HCT116 (cell line): ENCODE measurements around the gene SPATA6. TPM values are rescaled to one million over a fixed set of nuclear protein-coding genes. Genes with fewer than 3 reads are reported as not detected.

ENCODE experiments used
- ATAC-seq: fragments of 200-7000 bp; cut with Tn5 transposase; 2 replicates; pipeline ENCODE4 v1.9.1; 2020; ENCODE audit warnings: mild to moderate bottlenecking, moderate library complexity
- BruUV-seq: library from RNA; stranded (reverse); fragments of 400-500 nt; replicated peaks from 2 replicates; lab custom pipeline; 2021; lab: Mats Ljungman, UMichigan
- CTCF ChIA-PET: fragments of 300-600 bp; sonication (Branson Sonifier 250); formaldehyde crosslinking; loops from one replicate; lab custom pipeline; 2021; ENCODE audit warnings: antibody characterized with exemption; lab: Charles Lee
- POLR2A ChIA-PET: fragments of 300-600, 350-600 bp; sonication (Branson Sonifier 250); formaldehyde crosslinking; loops from one replicate; lab custom pipeline; 2021; ENCODE audit warnings: antibody characterized with exemption; lab: Charles Lee
- RAD21 ChIA-PET, 2 experiments: fragments of 300-600 bp; sonication (Branson Sonifier 250); formaldehyde crosslinking; loops; one replicate each; lab custom pipeline; 2023; ENCODE audit warnings: low total read pairs in 2 of 2; ENCODE audit not compliant: uncharacterized antibody in 2 of 2, unreplicated experiment in 2 of 2, low non-redundant PET in 1 of 2; lab: Charles Lee
- DNase-seq: peaks from one replicate; pipeline ENCODE4 v3.0.0-alpha.2; 2010; ENCODE audit warnings: low read depth, low spot score
- H2AFZ ChIP-seq: fragments of 200-600 bp; shearing (Covaris generic), sonication (generic); 2 replicates; pipeline ENCODE4 v1.6.1; 2017; ENCODE audit warnings: low read depth, mixed run types, mixed read lengths, antibody characterized with exemption, low read length; ENCODE audit not compliant: poor library complexity, severe bottlenecking
- H3K27ac ChIP-seq: 2 replicates; pipeline ENCODE4 v1.5.1; 2012; ENCODE audit warnings: low read depth, low read length
- H3K27me3 ChIP-seq: fragments of 200-600 bp; sonication (generic); 2 replicates; pipeline ENCODE4 v1.6.1; 2016; ENCODE audit warnings: mixed run types, low read length, mixed read lengths; ENCODE audit not compliant: insufficient read depth
- H3K36me3 ChIP-seq, 2 experiments: fragments of 200-500 bp in 1 of 2; fragments of 200-600 bp in 1 of 2; sonication (Bioruptor generic) in 1 of 2; sonication (generic) in 1 of 2; 2 replicates each; pipeline versions ENCODE4 v1.5.1 to v1.6.1; 2014 to 2016; ENCODE audit warnings: low read length in 2 of 2, inconsistent platforms in 1 of 2, mixed read lengths in 1 of 2, mixed run types in 1 of 2; ENCODE audit not compliant: insufficient read depth in 2 of 2, control insufficient read depth in 1 of 2
- H3K4me1 ChIP-seq, 2 experiments: fragments of 200-600 bp in 1 of 2; sonication (generic) in 1 of 2; 2 replicates each; pipeline versions ENCODE4 v1.5.1 to v1.6.1; 2012 to 2017; ENCODE audit warnings: low read length in 2 of 2, inconsistent platforms in 1 of 2, mild to moderate bottlenecking in 1 of 2, mixed read lengths in 1 of 2, mixed run types in 1 of 2, moderate library complexity in 1 of 2; ENCODE audit not compliant: insufficient read depth in 2 of 2, control insufficient read depth in 1 of 2
- H3K4me2 ChIP-seq: fragments of 200-600 bp; sonication (generic); 2 replicates; pipeline ENCODE4 v1.6.1; 2017; ENCODE audit warnings: mixed run types, low read length, mixed read lengths
- H3K4me3 ChIP-seq, 2 experiments: fragments of 200-600 bp in 1 of 2; sonication (generic) in 1 of 2; replicated peaks in 1 of 2; 2 replicates each; pipeline ENCODE4 v1.5.1; 2011 to 2016; ENCODE audit warnings: low read length in 2 of 2, control low read depth in 1 of 2, low read depth in 1 of 2, mild to moderate bottlenecking in 1 of 2, mixed read lengths in 1 of 2, mixed run types in 1 of 2
- H3K79me2 ChIP-seq: fragments of 200-600 bp; sonication (generic); 2 replicates; pipeline ENCODE4 v1.6.1; 2017; ENCODE audit warnings: mild to moderate bottlenecking, mixed run types, low read length, moderate library complexity, mixed read lengths; ENCODE audit not compliant: insufficient read depth
- H3K9ac ChIP-seq: fragments of 200-600 bp; sonication (generic); 2 replicates; pipeline ENCODE4 v1.6.1; 2016; ENCODE audit warnings: low read length, mixed read lengths
- H3K9me2 ChIP-seq: fragments of 200-600 bp; sonication (generic), shearing (Covaris generic); 2 replicates; pipeline ENCODE4 v1.6.1; 2017; ENCODE audit warnings: mixed run types, mild to moderate bottlenecking, moderate library complexity; ENCODE audit not compliant: insufficient read depth
- H3K9me3 ChIP-seq, 2 experiments: fragments of 200-500 bp in 1 of 2; fragments of 200-600 bp in 1 of 2; sonication (Bioruptor generic) in 1 of 2; sonication (generic) in 1 of 2; 2 replicates each; pipeline ENCODE4 v1.6.1; 2014 to 2017; ENCODE audit warnings: low read length in 2 of 2, mixed read lengths in 2 of 2, inconsistent platforms in 1 of 2, low read depth in 1 of 2, mild to moderate bottlenecking in 1 of 2, mixed run types in 1 of 2, moderate library complexity in 1 of 2; ENCODE audit not compliant: control insufficient read depth in 1 of 2, insufficient read depth in 1 of 2
- H4K20me1 ChIP-seq: fragments of 200-600 bp; sonication (generic), shearing (Covaris generic); 2 replicates; pipeline ENCODE4 v1.6.1; 2017; ENCODE audit warnings: mixed run types, mild to moderate bottlenecking, moderate library complexity; ENCODE audit not compliant: insufficient read depth
- CBX3 ChIP-seq: IDR thresholded peaks from 2 replicates; pipeline ENCODE4 v1.6.1; 2012; ENCODE audit warnings: low read depth
- CEBPB ChIP-seq: IDR thresholded peaks from 2 replicates; pipeline ENCODE4 v1.6.1; 2012; ENCODE audit warnings: low read depth
- EGR1 ChIP-seq: IDR thresholded peaks from 2 replicates; pipeline ENCODE4 v1.6.1; 2012; ENCODE audit warnings: low read depth
- ELF1 ChIP-seq: IDR thresholded peaks from 2 replicates; pipeline ENCODE4 v1.6.1; 2012; ENCODE audit warnings: low read depth, borderline replicate concordance
- EZH2 ChIP-seq: fragments of 200-600 bp; sonication (generic); IDR thresholded peaks from 2 replicates; pipeline ENCODE4 v1.6.1; 2017; ENCODE audit warnings: antibody characterized with exemption, mixed run types
- POLR2A ChIP-seq: IDR thresholded peaks from 2 replicates; pipeline ENCODE4 v1.7.0; 2011; ENCODE audit warnings: borderline replicate concordance; ENCODE audit not compliant: insufficient read depth, insufficient read length; ENCODE audit errors: extremely low read depth
- POLR2AphosphoS5 ChIP-seq: IDR thresholded peaks from 2 replicates; pipeline ENCODE4 v1.6.1; 2011; ENCODE audit warnings: mild to moderate bottlenecking, low read depth, low read length, moderate library complexity
- RAD21 ChIP-seq: IDR thresholded peaks from 2 replicates; pipeline ENCODE4 v1.6.1; 2012; ENCODE audit warnings: low read depth, mild to moderate bottlenecking
- SIN3A ChIP-seq: IDR thresholded peaks from 2 replicates; pipeline ENCODE4 v1.6.1; 2012; ENCODE audit warnings: low read depth
- SP1 ChIP-seq: IDR thresholded peaks from 2 replicates; pipeline ENCODE4 v1.6.1; 2012; ENCODE audit warnings: low read depth
- YY1 ChIP-seq: IDR thresholded peaks from 2 replicates; pipeline ENCODE4 v1.6.1; 2011; ENCODE audit warnings: low read length, low read depth, moderate library complexity, mild to moderate bottlenecking; ENCODE audit not compliant: insufficient replicate concordance; ENCODE audit errors: extremely low read depth
- ZFX ChIP-seq: fragments of 450-650 bp; IDR thresholded peaks from 2 replicates; pipeline ENCODE4 v1.6.1; 2017
- intact Hi-C: fragments of 100-400 bp; cut with micrococcal nuclease; formaldehyde crosslinking; loops from 2 replicates; pipeline ENCODE4 v1.10.0; 2022
- total RNA-seq: library from RNA; stranded (reverse); gene quantifications from one replicate; pipeline ENCODE4 v1.2.1, GENCODE V29; 2021; ENCODE audit not compliant: unreplicated experiment
- TF ChIP-seq, protein P1 (sequence below): IDR thresholded peaks from 2 replicates; pipeline ENCODE4 v1.6.1; 2012
- TF ChIP-seq, protein P2 (sequence below): IDR thresholded peaks from 2 replicates; pipeline ENCODE4 v1.6.1; 2011; ENCODE audit warnings: mild to moderate bottlenecking, low read length, moderate library complexity; ENCODE audit not compliant: insufficient replicate concordance; ENCODE audit errors: extremely low read depth
- TF ChIP-seq, protein P3 (sequence below): IDR thresholded peaks from 2 replicates; pipeline ENCODE4 v1.6.1; 2012
- TF ChIP-seq, protein P4 (sequence below), 3 experiments: fragments of 200-600 bp in 1 of 3; sonication (generic) in 1 of 3; IDR thresholded peaks in 2 of 3; conservative IDR thresholded peaks in 1 of 3; 2 replicates each; pipeline ENCODE4 v1.5.1; 2012 to 2017; ENCODE audit warnings: low read depth in 2 of 3, low read length in 2 of 3, antibody characterized with exemption in 1 of 3, borderline replicate concordance in 1 of 3, control low read depth in 1 of 3, mild to moderate bottlenecking in 1 of 3, mixed read lengths in 1 of 3, mixed run types in 1 of 3, moderate library complexity in 1 of 3; ENCODE audit not compliant: insufficient read depth in 1 of 3

Gene SPATA6
- total RNA-seq, 1 experiment from 2014 or later: 8.6 TPM

DNA sequence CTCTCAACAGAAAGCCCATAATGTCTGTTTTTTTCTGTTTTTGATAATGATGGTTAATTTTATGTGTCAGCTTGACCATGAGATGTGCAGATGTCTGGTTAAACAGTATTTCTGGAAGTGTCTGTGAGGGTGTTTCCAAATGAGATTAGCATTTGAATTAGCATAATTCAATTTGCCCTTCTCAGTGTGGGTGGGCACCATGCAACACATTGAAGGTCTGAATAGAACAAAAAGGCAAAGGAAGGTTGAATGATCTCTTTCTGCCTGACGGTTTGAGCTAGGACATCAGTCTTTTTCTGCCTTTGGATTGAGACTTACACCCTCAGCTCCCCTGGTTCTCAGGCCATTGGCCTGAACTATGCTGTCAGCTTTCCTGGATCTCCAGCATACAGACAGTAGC, 34.9 kb upstream of the SPATA6 start:
- H4K20me1 ChIP-seq: no peaks in the 10 kb centered on the region
- intact Hi-C loops: no loop called here
- H3K27me3 ChIP-seq: peaks cover 23% of the 10 kb centered on the region; the same call in 1 of the 2 replicates
- RAD21 ChIA-PET: no interaction called here
- no peak overlapping the region for H3K9ac ChIP-seq
- no peak overlapping the region for H2AFZ ChIP-seq
- CTCF ChIA-PET: interaction anchor here (0.8 kb wide), 1 partner anchor 24 kb away, joined by 3 read pairs; no protein-coding TSS in a partner anchor
- no TSS peak for BruUV-seq
- no peaks in the 10 kb centered on the region for H3K4me1 ChIP-seq
- no peaks in the 10 kb centered on the region for H3K9me3 ChIP-seq
- DNase-seq (no peak), ATAC-seq (no peak)
- no peak overlapping the region for H3K4me3 ChIP-seq
- POLR2A ChIA-PET: no interaction called here
- TF ChIP-seq YY1: no peak
- TF ChIP-seq ZFX: no peak
- TF ChIP-seq, protein P1, sequence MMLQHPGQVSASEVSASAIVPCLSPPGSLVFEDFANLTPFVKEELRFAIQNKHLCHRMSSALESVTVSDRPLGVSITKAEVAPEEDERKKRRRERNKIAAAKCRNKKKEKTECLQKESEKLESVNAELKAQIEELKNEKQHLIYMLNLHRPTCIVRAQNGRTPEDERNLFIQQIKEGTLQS: no peak
- no peak for TF ChIP-seq RAD21
- no peak for TF ChIP-seq SIN3A
- TF ChIP-seq ELF1: no peak
- no peak for TF ChIP-seq CEBPB
- no peak for TF ChIP-seq POLR2A
- TF ChIP-seq SP1: no peak
- TF ChIP-seq CBX3: no peak
- TF ChIP-seq, protein P2, sequence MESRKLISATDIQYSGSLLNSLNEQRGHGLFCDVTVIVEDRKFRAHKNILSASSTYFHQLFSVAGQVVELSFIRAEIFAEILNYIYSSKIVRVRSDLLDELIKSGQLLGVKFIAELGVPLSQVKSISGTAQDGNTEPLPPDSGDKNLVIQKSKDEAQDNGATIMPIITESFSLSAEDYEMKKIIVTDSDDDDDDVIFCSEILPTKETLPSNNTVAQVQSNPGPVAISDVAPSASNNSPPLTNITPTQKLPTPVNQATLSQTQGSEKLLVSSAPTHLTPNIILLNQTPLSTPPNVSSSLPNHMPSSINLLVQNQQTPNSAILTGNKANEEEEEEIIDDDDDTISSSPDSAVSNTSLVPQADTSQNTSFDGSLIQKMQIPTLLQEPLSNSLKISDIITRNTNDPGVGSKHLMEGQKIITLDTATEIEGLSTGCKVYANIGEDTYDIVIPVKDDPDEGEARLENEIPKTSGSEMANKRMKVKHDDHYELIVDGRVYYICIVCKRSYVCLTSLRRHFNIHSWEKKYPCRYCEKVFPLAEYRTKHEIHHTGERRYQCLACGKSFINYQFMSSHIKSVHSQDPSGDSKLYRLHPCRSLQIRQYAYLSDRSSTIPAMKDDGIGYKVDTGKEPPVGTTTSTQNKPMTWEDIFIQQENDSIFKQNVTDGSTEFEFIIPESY: no peak
- TF ChIP-seq EZH2: no peak
- no peak for TF ChIP-seq EGR1
- TF ChIP-seq, protein P3, sequence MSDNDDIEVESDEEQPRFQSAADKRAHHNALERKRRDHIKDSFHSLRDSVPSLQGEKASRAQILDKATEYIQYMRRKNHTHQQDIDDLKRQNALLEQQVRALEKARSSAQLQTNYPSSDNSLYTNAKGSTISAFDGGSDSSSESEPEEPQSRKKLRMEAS: no peak
- TF ChIP-seq, protein P4, sequence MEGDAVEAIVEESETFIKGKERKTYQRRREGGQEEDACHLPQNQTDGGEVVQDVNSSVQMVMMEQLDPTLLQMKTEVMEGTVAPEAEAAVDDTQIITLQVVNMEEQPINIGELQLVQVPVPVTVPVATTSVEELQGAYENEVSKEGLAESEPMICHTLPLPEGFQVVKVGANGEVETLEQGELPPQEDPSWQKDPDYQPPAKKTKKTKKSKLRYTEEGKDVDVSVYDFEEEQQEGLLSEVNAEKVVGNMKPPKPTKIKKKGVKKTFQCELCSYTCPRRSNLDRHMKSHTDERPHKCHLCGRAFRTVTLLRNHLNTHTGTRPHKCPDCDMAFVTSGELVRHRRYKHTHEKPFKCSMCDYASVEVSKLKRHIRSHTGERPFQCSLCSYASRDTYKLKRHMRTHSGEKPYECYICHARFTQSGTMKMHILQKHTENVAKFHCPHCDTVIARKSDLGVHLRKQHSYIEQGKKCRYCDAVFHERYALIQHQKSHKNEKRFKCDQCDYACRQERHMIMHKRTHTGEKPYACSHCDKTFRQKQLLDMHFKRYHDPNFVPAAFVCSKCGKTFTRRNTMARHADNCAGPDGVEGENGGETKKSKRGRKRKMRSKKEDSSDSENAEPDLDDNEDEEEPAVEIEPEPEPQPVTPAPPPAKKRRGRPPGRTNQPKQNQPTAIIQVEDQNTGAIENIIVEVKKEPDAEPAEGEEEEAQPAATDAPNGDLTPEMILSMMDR (IDR thresholded peaks at IDR 0.05 in 2 of 3, conservative IDR thresholded peaks at IDR 0.05 in 1 of 3; ENCODE audit: borderline replicate concordance in 1 of 3, insufficient read depth in 1 of 3, low read depth in 2 of 3, low read length in 2 of 3): no peak
- no peak for TF ChIP-seq POLR2AphosphoS5
- no peak overlapping the region for H3K27ac ChIP-seq
- H3K36me3 ChIP-seq: no peaks in the 10 kb centered on the region
- no peaks in the 10 kb centered on the region for H3K79me2 ChIP-seq
- no peaks in the 10 kb centered on the region for H3K9me2 ChIP-seq
- no peak overlapping the region for H3K4me2 ChIP-seq
